Fibroblast of mammary gland (primary cell): Measurements from ENCODE around the gene ACAD11.
A peak's percentile ranks its signal among the peaks of the same experiment; 100 is the strongest.

Experiments used
- DNase-seq: peaks from one replicate; pipeline ENCODE4 v3.0.0-alpha.2; 2010; ENCODE audit warnings: low read depth
- H3K4me3 ChIP-seq: 2 replicates; pipeline ENCODE4 v1.5.1; 2011; ENCODE audit warnings: low read depth, mild to moderate bottlenecking, low read length, moderate library complexity; ENCODE audit not compliant: control insufficient read depth
- TF ChIP-seq, protein P1 (sequence below): conservative IDR thresholded peaks from 2 replicates; pipeline ENCODE4 v1.5.1; 2011; ENCODE audit warnings: low read depth, low read length, inconsistent platforms; ENCODE audit not compliant: control insufficient read depth, insufficient read depth

Gene ACAD11, protein sequence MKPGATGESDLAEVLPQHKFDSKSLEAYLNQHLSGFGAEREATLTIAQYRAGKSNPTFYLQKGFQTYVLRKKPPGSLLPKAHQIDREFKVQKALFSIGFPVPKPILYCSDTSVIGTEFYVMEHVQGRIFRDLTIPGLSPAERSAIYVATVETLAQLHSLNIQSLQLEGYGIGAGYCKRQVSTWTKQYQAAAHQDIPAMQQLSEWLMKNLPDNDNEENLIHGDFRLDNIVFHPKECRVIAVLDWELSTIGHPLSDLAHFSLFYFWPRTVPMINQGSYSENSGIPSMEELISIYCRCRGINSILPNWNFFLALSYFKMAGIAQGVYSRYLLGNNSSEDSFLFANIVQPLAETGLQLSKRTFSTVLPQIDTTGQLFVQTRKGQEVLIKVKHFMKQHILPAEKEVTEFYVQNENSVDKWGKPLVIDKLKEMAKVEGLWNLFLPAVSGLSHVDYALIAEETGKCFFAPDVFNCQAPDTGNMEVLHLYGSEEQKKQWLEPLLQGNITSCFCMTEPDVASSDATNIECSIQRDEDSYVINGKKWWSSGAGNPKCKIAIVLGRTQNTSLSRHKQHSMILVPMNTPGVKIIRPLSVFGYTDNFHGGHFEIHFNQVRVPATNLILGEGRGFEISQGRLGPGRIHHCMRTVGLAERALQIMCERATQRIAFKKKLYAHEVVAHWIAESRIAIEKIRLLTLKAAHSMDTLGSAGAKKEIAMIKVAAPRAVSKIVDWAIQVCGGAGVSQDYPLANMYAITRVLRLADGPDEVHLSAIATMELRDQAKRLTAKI

DNA sequence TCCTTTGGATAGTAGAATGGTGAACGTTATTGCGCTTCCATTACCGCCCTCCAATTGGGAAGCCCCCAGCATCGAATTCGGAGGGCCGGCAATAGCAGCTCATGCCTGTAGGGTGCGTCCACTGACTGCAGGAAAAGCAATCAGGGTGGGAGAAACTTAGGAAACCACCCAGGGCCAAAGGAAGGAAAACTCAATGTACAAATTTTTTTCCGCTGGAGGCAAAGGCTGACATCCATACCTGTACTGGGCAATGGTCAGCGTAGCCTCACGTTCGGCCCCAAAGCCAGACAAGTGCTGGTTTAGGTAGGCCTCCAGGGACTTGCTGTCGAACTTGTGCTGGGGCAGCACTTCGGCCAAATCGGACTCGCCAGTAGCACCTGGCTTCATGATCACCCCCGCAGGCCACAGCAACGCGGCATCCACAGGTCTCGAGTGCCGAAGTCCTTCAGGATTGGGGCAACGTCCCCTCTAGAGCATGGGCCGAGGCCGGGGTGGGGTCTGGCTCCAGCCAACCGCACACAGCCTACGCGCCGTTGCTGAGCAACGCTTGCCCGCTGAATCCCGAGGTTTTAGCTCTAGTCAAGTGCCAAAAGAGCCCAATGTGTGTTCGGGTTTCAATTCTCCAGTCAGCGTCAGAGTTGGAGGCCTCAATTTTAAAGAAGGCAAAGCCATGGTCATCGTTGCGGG is at the start of gene ACAD11:
ACAD11 (minus strand) TSS at position 445 of the 687 bp plus-strand sequence; CDS start at position 387, 58 bp downstream.
- peak; percentile 70 for DNase-seq
- peak within 1 kb of the TSS; percentile 71 for H3K4me3 ChIP-seq
- TF ChIP-seq, protein P1, sequence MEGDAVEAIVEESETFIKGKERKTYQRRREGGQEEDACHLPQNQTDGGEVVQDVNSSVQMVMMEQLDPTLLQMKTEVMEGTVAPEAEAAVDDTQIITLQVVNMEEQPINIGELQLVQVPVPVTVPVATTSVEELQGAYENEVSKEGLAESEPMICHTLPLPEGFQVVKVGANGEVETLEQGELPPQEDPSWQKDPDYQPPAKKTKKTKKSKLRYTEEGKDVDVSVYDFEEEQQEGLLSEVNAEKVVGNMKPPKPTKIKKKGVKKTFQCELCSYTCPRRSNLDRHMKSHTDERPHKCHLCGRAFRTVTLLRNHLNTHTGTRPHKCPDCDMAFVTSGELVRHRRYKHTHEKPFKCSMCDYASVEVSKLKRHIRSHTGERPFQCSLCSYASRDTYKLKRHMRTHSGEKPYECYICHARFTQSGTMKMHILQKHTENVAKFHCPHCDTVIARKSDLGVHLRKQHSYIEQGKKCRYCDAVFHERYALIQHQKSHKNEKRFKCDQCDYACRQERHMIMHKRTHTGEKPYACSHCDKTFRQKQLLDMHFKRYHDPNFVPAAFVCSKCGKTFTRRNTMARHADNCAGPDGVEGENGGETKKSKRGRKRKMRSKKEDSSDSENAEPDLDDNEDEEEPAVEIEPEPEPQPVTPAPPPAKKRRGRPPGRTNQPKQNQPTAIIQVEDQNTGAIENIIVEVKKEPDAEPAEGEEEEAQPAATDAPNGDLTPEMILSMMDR, result peak; percentile 76

DNA sequence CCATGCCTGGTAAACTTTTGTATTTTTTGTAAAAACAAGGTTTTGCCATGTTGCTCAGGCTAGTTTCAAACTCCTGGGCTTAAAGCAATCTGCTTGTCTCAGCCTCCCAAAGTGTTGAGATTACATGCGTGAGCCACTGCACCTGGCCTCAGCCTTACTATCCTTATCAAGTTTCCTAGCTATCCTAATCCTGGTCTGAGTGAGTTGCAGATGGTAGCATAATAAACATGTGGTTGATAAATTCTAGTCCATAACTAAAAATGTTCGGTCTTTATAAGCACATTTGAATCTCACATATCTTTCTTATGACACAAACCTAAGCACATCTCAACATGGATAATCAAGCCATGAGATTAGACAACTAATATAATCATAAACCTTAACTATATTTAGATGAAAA is 44.1 kb upstream of the ACAD11 start:
- no peak overlapping the region for H3K4me3 ChIP-seq
- TF ChIP-seq, protein P1, result no peak
- DNase-seq, result no peak

DNA sequence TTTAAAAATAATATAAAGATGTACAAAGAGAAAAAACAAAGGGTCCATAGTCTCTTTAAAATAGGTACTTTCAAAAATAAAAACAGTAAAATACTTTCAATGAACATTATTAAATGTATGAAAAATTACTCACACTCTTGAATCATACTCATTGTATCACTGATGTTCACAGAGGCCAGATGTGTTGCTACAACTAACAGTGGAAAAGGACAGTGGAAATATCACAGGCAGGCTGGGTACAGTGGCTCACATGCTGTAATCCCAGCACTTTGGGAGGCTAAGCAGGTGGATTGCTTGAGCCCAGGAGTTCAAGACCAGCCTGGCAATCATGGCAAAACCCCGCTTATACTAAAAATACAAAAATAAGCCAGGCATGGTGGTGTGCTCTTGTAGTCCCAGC is 35.8 kb upstream of the ACAD11 start:
- DNase-seq, result peak; percentile 40
- TF ChIP-seq, protein P1, result no peak
- H3K4me3 ChIP-seq, result no peak overlapping the region

DNA sequence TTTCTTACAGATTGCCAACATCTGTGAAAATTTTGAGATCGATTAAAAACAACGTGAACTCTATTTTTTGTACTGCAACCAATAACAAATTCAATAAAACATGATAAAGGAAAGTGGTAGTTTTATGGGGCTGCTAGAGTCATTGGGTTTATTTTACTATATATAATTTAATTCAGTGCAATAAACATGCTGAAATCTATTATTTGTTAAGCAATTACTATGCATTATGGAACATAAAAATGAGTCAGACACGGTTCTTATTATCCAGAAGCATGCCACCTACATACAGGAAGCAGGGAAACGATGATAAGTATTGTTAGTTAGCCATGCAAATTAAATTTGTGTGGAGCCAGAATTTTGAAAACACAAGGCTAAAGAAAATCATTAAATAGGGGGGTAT is 35.4 kb upstream of the ACAD11 start:
- H3K4me3 ChIP-seq, result no peak overlapping the region
- no peak for DNase-seq
- TF ChIP-seq, protein P1, result no peak

DNA sequence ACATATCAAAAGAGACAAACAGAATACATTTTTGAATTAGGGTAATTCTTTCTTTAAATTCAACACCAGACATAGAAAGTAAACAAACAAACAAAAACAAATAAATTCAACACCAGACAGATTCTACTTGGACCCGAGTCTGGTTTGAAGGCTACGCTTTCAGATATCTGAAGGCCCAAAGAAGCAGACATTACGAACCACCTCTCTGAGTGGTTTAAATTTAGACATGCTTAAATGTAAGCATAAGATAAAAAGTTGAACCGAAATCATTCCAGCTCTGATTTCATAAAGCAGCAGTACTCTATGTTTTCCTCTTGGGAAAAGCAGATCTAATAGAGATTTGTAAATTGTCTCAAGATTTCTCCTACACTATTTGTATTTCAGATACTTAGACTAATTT is 30.4 kb upstream of the ACAD11 start:
- DNase-seq, result no peak
- H3K4me3 ChIP-seq, result no peak overlapping the region
- TF ChIP-seq, protein P1, result no peak

DNA sequence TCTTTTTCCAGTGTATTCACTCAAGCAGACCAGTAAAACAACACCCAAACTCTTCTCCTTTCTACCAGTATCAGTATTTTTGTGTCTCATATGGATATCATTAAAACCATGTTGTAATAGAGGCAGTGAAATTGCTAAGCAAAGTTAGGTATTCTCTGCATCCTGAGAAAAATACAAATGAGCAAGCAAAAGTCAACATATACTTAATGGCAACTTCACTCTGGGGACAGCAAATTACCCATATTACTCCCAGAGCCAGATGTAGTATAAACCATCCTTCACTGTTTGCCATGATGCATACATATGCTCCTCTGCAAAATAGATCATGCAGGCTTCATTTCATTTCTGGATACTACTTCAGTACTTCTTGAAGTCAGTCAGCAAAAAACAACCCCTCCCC is 22.6 kb upstream of the ACAD11 start:
- peak; percentile 27 for DNase-seq
- TF ChIP-seq, protein P1, result no peak
- H3K4me3 ChIP-seq, result no peak overlapping the region
